WTC11 (cell line): ENCODE measurements around the gene TSPAN5. TPM values are rescaled to one million over a fixed set of nuclear protein-coding genes. Genes with fewer than 3 reads are reported as not detected.
A peak's percentile ranks its signal among the peaks of the same experiment; 100 is the strongest.

Experiments
- ATAC-seq: fragments of 200-7000 bp; cut with Tn5 transposase; 2 replicates; pipeline ENCODE4 v1.10.0; 2021; ENCODE audit warnings: mild to moderate bottlenecking, moderate library complexity
- CTCF ChIA-PET: fragments of 300-600 bp; sonication (Branson Sonifier 250); formaldehyde crosslinking; loops from one replicate; lab custom pipeline; 2021; ENCODE audit warnings: antibody characterized with exemption; lab: Charles Lee
- POLR2A ChIA-PET: fragments of 350-600 bp; sonication (Branson Sonifier 250); formaldehyde crosslinking; loops from one replicate; lab custom pipeline; 2021; ENCODE audit warnings: antibody characterized with exemption; lab: Charles Lee
- DNase-seq: peaks from one replicate; pipeline ENCODE4 v3.0.0; 2021; ENCODE audit warnings: low spot score
- H3K27ac Mint-ChIP-seq: 2 replicates; pipeline ENCODE4 v1.8.0; 2021; ENCODE audit warnings: mixed read lengths
- H3K27me3 Mint-ChIP-seq: 2 replicates; pipeline ENCODE4 v1.8.0; 2021; ENCODE audit warnings: low read depth, mild to moderate bottlenecking, moderate library complexity, mixed read lengths
- H3K36me3 Mint-ChIP-seq: 2 replicates; pipeline ENCODE4 v1.8.0; 2021; ENCODE audit warnings: mixed read lengths
- H3K4me1 Mint-ChIP-seq: 2 replicates; pipeline ENCODE4 v1.8.0; 2022; ENCODE audit warnings: mixed read lengths
- H3K4me3 Mint-ChIP-seq: 2 replicates; pipeline ENCODE4 v1.8.0; 2021; ENCODE audit warnings: mild to moderate bottlenecking, moderate library complexity, mixed read lengths
- H3K9me3 Mint-ChIP-seq: 2 replicates; pipeline ENCODE4 v1.8.0; 2021; ENCODE audit warnings: mixed read lengths
- ATF3 ChIP-seq: sonication (generic); formaldehyde crosslinking; conservative IDR thresholded peaks from 2 replicates; pipeline ENCODE4 v1.8.1; 2022; ENCODE audit warnings: mild to moderate bottlenecking, missing genetic modification reagents
- CBFB ChIP-seq: sonication (generic); formaldehyde crosslinking; IDR thresholded peaks from 2 replicates; pipeline ENCODE4 v1.8.1; 2022; ENCODE audit warnings: mild to moderate bottlenecking, low read depth, missing genetic modification reagents
- ELF4 ChIP-seq: sonication (generic); formaldehyde crosslinking; IDR thresholded peaks from 2 replicates; pipeline ENCODE4 v1.8.1; 2022; ENCODE audit warnings: low read depth, mild to moderate bottlenecking, moderate library complexity, missing genetic modification reagents
- ETV6 ChIP-seq: sonication (generic); formaldehyde crosslinking; IDR thresholded peaks from 2 replicates; pipeline ENCODE4 v1.8.1; 2022; ENCODE audit warnings: mild to moderate bottlenecking, missing genetic modification reagents
- GRHL2 ChIP-seq: fragments of 250-450 bp; sonication (Bioruptor Pico); IDR thresholded peaks from 2 replicates; pipeline ENCODE4 v1.8.0; 2022; ENCODE audit warnings: mild to moderate bottlenecking, moderate library complexity; ENCODE audit not compliant: insufficient replicate concordance, severe bottlenecking
- IRF2 ChIP-seq: sonication (generic); formaldehyde crosslinking; IDR thresholded peaks from 2 replicates; pipeline ENCODE4 v1.8.0; 2022; ENCODE audit warnings: low read depth, missing genetic modification reagents, borderline replicate concordance
- MXD4 ChIP-seq: fragments of 250-450 bp; sonication (Bioruptor Pico); IDR thresholded peaks from 2 replicates; pipeline ENCODE4 v1.8.0; 2021; ENCODE audit warnings: mild to moderate bottlenecking, moderate library complexity, borderline replicate concordance
- NFE2L1 ChIP-seq: sonication (generic); formaldehyde crosslinking; IDR thresholded peaks from 2 replicates; pipeline ENCODE4 v1.8.1; 2023; ENCODE audit warnings: missing genetic modification reagents
- NR3C1 ChIP-seq: sonication (generic); formaldehyde crosslinking; conservative IDR thresholded peaks from 2 replicates; pipeline ENCODE4 v1.8.1; 2023; ENCODE audit warnings: low read depth, mild to moderate bottlenecking, missing genetic modification reagents
- SOX15 ChIP-seq: fragments of 250-450 bp; sonication (Bioruptor Pico); IDR thresholded peaks from 2 replicates; pipeline ENCODE4 v1.9.0; 2021; ENCODE audit warnings: mild to moderate bottlenecking
- TP53 ChIP-seq: sonication (generic); formaldehyde crosslinking; IDR thresholded peaks from 2 replicates; pipeline ENCODE4 v1.8.1; 2023; ENCODE audit warnings: mild to moderate bottlenecking, missing genetic modification reagents
- ZNF263 ChIP-seq: sonication (generic); formaldehyde crosslinking; IDR thresholded peaks from 2 replicates; pipeline ENCODE4 v1.8.1; 2022; ENCODE audit warnings: low read depth, mild to moderate bottlenecking, moderate library complexity, missing genetic modification reagents
- ZNF396 ChIP-seq: fragments of 250-450 bp; sonication (Bioruptor Pico); IDR thresholded peaks from 2 replicates; pipeline ENCODE4 v1.8.0; 2021; ENCODE audit warnings: mild to moderate bottlenecking, moderate library complexity, borderline replicate concordance
- ZNF512 ChIP-seq: sonication (generic); formaldehyde crosslinking; IDR thresholded peaks from 2 replicates; pipeline ENCODE4 v1.8.1; 2022; ENCODE audit warnings: missing genetic modification reagents, borderline replicate concordance
- total RNA-seq: library from RNA; stranded (reverse); gene quantifications from 3 replicates; pipeline ENCODE4 v1.2.3, GENCODE V29; 2021
- TF ChIP-seq, protein P1 (sequence below): fragments of 200-600 bp; IDR thresholded peaks from 2 replicates; pipeline ENCODE4 v1.8.0; 2022; ENCODE audit warnings: antibody characterized with exemption

Gene TSPAN5
- total RNA-seq, 1 experiment from 2014 or later = 22.7 TPM

GRCh38 chr4:98633159-98633558, 25.3 kb downstream of the TSPAN5 start:
- Mint-ChIP-seq H3K27ac (no peak overlapping the region), H3K36me3 (no peaks in the 10 kb centered on the region), H3K4me3 (no peak overlapping the region), H3K4me1 (peaks cover 22% of the 10 kb centered on the region), H3K27me3 (no peaks in the 10 kb centered on the region), H3K9me3 (no peaks in the 10 kb centered on the region)
- ATAC-seq = no peak
- TF ChIP-seq TP53 (CRISPR knock-in tag) (no peak), CBFB (CRISPR knock-in tag) (no peak), NFE2L1 (no peak), NR3C1 (CRISPR knock-in tag) (no peak), ETV6 (CRISPR knock-in tag) (no peak), ZNF512 (CRISPR knock-in tag) (no peak), ATF3 (CRISPR knock-in tag) (no peak)
- TF ChIP-seq, protein P1, sequence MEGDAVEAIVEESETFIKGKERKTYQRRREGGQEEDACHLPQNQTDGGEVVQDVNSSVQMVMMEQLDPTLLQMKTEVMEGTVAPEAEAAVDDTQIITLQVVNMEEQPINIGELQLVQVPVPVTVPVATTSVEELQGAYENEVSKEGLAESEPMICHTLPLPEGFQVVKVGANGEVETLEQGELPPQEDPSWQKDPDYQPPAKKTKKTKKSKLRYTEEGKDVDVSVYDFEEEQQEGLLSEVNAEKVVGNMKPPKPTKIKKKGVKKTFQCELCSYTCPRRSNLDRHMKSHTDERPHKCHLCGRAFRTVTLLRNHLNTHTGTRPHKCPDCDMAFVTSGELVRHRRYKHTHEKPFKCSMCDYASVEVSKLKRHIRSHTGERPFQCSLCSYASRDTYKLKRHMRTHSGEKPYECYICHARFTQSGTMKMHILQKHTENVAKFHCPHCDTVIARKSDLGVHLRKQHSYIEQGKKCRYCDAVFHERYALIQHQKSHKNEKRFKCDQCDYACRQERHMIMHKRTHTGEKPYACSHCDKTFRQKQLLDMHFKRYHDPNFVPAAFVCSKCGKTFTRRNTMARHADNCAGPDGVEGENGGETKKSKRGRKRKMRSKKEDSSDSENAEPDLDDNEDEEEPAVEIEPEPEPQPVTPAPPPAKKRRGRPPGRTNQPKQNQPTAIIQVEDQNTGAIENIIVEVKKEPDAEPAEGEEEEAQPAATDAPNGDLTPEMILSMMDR = no peak
- CTCF ChIA-PET = no interaction called here
- POLR2A ChIA-PET = no interaction called here
- DNase-seq = no peak

- DNase-seq (no peak), ATAC-seq (no peak)
- H3K4me1 Mint-ChIP-seq = peaks cover 31% of the 10 kb centered on the region
- no peaks in the 10 kb centered on the region for H3K36me3 Mint-ChIP-seq
- no peak overlapping the region for H3K4me3 Mint-ChIP-seq
- ChIA-PET POLR2A (no interaction called here), CTCF (no interaction called here)
- H3K9me3 Mint-ChIP-seq = no peaks in the 10 kb centered on the region
- no peak overlapping the region for H3K27ac Mint-ChIP-seq
- H3K27me3 Mint-ChIP-seq = no peaks in the 10 kb centered on the region
- TF ChIP-seq ZNF512 (CRISPR knock-in tag) (no peak), TP53 (CRISPR knock-in tag) (no peak), ZNF396 (CRISPR knock-in tag) (no peak), ELF4 (no peak), ZNF263 (no peak)
These were observed 26.2 kb downstream of the TSPAN5 start for GRCh38 chr4:98632258-98632657.

- Mint-ChIP-seq H3K9me3 (no peaks in the 10 kb centered on the region), H3K36me3 (no peaks in the 10 kb centered on the region), H3K4me3 (no peak overlapping the region), H3K27me3 (no peaks in the 10 kb centered on the region), H3K27ac (0 out of 2 replicates have a peak overlapping the region, but pooled peaks have one; percentile 2), H3K4me1 (peaks cover 38% of the 10 kb centered on the region)
- ATAC-seq (no peak), DNase-seq (no peak)
- POLR2A ChIA-PET = no interaction called here
- TF ChIP-seq ZNF396 (CRISPR knock-in tag) (no peak), GRHL2 (CRISPR knock-in tag) (no peak), MXD4 (CRISPR knock-in tag) (no peak), IRF2 (no peak), SOX15 (CRISPR knock-in tag) (no peak)
- CTCF ChIA-PET = interaction anchor here (0.7 to 2.1 kb wide), 6 partner anchors 12 to 873 kb away, joined by 3 to 14 read pairs (median 4); no protein-coding TSS in a partner anchor
These were observed 26.9 kb downstream of the TSPAN5 start for GRCh38 chr4:98631506-98631905.
